H1 (cell line): Measurements from ENCODE around the gene ARSK. TPM values are rescaled to one million over a fixed set of nuclear protein-coding genes. Genes with fewer than 3 reads are reported as not detected.

ENCODE experiments used
- BCL11A ChIP-seq, 2 experiments: IDR thresholded peaks; one replicate each; pipeline ENCODE4 v1.6.1; 2011; ENCODE audit warnings: low read depth in 2 of 2, low read length in 2 of 2, mild to moderate bottlenecking in 2 of 2
- CEBPB ChIP-seq: IDR thresholded peaks from 2 replicates; pipeline ENCODE4 v1.6.1; 2012; ENCODE audit warnings: low read depth, low read length
- MAFK ChIP-seq: IDR thresholded peaks from 2 replicates; pipeline ENCODE4 v1.6.1; 2012; ENCODE audit warnings: low read depth, mild to moderate bottlenecking, improper control_type of control experiment, low read length
- SUZ12 ChIP-seq: fragments of 200-600 bp; sonication (generic); IDR thresholded peaks from 2 replicates; pipeline ENCODE4 v1.6.1; 2012; ENCODE audit warnings: mild to moderate bottlenecking, inconsistent platforms, low read length, moderate library complexity, mixed read lengths
- TAF7 ChIP-seq: optimal IDR thresholded peaks from 2 replicates; pipeline ENCODE3; 2011; ENCODE audit warnings: low read depth, mild to moderate bottlenecking, inconsistent platforms, low read length, moderate library complexity, borderline replicate concordance
- polyA plus RNA-seq, 7 experiments: library from polyadenylated mRNA; depleted of rRNA in 3 of 7; stranded (reverse) in 5 of 7; unstranded in 2 of 7; fragments of >200 nt in 5 of 7; fragments of 200-250 nt in 2 of 7; gene quantifications; 1 replicate in 5 of 7; 2 replicates in 1 of 7; 4 replicates in 1 of 7; pipeline versions ENCODE4 v1.2.1 to v1.2.3, GENCODE V29; 2011 to 2013; ENCODE audit warnings: missing spikeins in 2 of 7, mixed read lengths in 2 of 7
- small RNA-seq: library from polyadenylated mRNA; stranded (forward); fragments of <200 nt; extraction: miRNeasy Mini kit (QIAGEN cat#:217004); gene quantifications from one replicate; pipeline ENCODE3, GENCODE V24; 2013; ENCODE audit not compliant: insufficient read depth
- total RNA-seq: library from RNA; stranded (reverse); fragmentation: NEBNext Ultra II Directional; extraction: Animal tissue kit (Norgen Biotek cat#: 25700); gene quantifications from 2 replicates; pipeline ENCODE4 v1.2.1, GENCODE V29; 2021

Gene ARSK
- total and polyA plus RNA-seq, 2 of the 8 experiments (the other 6 are each of a cell fraction or from before 2014, with no cell fraction given): 8.4 to 14.1 TPM

DNA sequence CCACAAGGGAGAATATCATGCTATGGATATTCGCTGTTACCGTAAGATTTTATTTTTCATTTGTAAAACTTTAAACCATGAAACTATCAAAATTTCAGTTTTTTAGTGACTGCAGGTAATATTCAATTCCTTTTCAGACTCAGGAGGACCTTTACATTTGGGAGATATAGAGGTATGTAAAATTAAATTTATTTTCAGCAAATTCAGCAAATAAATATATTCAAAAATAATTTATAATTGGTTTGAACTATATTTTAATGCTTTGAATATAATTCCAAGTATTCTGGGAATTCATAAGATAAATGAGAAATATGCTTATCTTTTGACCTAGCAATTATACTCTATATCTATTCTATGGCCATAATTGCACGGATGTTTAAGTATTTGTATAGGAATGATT is 99.3 kb downstream of the ARSK start (continued):
- TF ChIP-seq TAF7 (no peak), MAFK (no peak), CEBPB (no peak), BCL11A (IDR thresholded peaks at IDR 0.05; ENCODE audit: low read depth in 2 of 2, low read length in 2 of 2) (no peak), SUZ12 (no peak)

Small RNA genes lying within 50 kb of the gene (small RNA-seq; reads per million reads assigned to genes)
- gene RNU6-308P: not detected

Other genes with a start within 250 kb of the ARSK start
- gene FAM81B, start 163.7 kb upstream of the ARSK start, total RNA-seq: not detected in 2 replicates
- gene FAM81B, start 163.7 kb upstream of the ARSK start, polyA plus RNA-seq (2011; rRNA removed): not detected in 2 replicates
- gene SKIC3, start 124 bp upstream of the ARSK start, total RNA-seq: 46.5 and 53.7 TPM in 2 replicates
- 8.1 and 13.7 TPM in 2 replicates for gene SKIC3, start 124 bp upstream of the ARSK start, polyA plus RNA-seq (2011; rRNA removed)
- not detected in 2 replicates for gene GPR150, start 65.0 kb downstream of the ARSK start, total RNA-seq
- gene GPR150, start 65.0 kb downstream of the ARSK start, polyA plus RNA-seq (2011; rRNA removed): 0.14 and 0.27 TPM in 2 replicates
- gene RFESD, start 91.7 kb downstream of the ARSK start, total RNA-seq: 2.0 and 4.3 TPM in 2 replicates
- 1.0 and 1.7 TPM in 2 replicates for gene RFESD, start 91.7 kb downstream of the ARSK start, polyA plus RNA-seq (2011; rRNA removed)
- not detected in 2 replicates for gene SPATA9, start 127.9 kb downstream of the ARSK start, total RNA-seq
- gene SPATA9, start 127.9 kb downstream of the ARSK start, polyA plus RNA-seq (2011; rRNA removed): not detected in 2 replicates
- gene RHOBTB3, start 176.2 kb downstream of the ARSK start, total RNA-seq: 8.2 and 11.5 TPM in 2 replicates
- 16.1 and 17.5 TPM in 2 replicates for gene RHOBTB3, start 176.2 kb downstream of the ARSK start, polyA plus RNA-seq (2011; rRNA removed)